ENCODE measurements around the gene CHI3L1. TPM values are rescaled to one million over a fixed set of nuclear protein-coding genes. Genes with fewer than 3 reads are reported as not detected.

Gene CHI3L1
- total RNA-seq, 4 donors from 2014 or later: 1.9 to 2.5 TPM; not detected in 2

DNA sequence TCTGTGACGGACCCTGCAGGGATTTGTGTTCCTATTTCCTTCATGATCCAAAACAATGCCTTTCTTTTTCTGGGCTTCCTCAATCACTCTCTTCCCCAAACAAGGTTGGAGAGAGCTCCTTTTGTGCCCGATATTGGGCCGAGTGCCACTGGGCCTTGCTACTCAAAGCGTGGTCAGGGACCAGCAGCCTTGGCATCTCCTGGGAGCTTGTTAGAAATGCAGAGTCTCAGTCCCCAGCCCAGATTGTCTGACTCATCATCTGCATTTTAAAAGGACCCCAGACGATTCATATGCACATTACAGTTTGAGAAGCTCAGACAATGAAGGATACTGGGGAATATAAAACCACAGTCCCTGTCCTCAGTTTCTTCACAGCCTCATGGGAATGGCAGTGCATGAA lies 39.1 kb downstream of the CHI3L1 start:
- DNase-seq: no peak
- H3K4me1 ChIP-seq: no peaks in the 10 kb centered on the region

DNA sequence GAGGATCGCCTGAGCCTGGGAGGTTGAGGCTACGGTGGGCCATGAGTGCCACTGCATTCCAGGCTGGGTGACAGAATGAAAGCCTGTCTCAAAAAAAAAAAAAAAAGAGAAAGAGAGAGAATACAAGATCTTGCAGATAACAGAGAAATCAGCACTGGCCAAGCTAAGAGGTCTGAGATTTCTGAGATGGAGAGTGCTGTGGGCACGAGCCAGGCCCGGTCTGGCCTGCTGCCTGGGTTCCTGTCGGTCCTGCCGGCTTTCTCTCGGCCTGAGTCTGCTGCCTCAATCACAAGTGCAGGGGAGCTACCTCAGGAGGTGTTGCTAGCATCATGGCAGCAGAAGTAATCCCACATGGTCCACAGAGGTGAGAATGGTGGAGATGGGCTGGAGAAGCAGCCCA lies 40.0 kb downstream of the CHI3L1 start:
- no peaks in the 10 kb centered on the region for H3K9me3 ChIP-seq
- no peaks in the 10 kb centered on the region for H3K36me3 ChIP-seq
- H3K4me3 ChIP-seq: no peak overlapping the region
- H3K27ac ChIP-seq: no peak overlapping the region
- no peaks in the 10 kb centered on the region for H3K4me1 ChIP-seq
- DNase-seq: no peak
- H3K27me3 ChIP-seq: no peaks in the 10 kb centered on the region
- TF ChIP-seq, protein P1, sequence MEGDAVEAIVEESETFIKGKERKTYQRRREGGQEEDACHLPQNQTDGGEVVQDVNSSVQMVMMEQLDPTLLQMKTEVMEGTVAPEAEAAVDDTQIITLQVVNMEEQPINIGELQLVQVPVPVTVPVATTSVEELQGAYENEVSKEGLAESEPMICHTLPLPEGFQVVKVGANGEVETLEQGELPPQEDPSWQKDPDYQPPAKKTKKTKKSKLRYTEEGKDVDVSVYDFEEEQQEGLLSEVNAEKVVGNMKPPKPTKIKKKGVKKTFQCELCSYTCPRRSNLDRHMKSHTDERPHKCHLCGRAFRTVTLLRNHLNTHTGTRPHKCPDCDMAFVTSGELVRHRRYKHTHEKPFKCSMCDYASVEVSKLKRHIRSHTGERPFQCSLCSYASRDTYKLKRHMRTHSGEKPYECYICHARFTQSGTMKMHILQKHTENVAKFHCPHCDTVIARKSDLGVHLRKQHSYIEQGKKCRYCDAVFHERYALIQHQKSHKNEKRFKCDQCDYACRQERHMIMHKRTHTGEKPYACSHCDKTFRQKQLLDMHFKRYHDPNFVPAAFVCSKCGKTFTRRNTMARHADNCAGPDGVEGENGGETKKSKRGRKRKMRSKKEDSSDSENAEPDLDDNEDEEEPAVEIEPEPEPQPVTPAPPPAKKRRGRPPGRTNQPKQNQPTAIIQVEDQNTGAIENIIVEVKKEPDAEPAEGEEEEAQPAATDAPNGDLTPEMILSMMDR (IDR thresholded peaks at IDR 0.05): no peak
- no peak for TF ChIP-seq POLR2A (IDR thresholded peaks at IDR 0.05)

More for the DNA sequence above, 39.1 kb downstream of the CHI3L1 start:
- TF ChIP-seq, protein P1 (IDR thresholded peaks at IDR 0.05): no peak
- no peak for TF ChIP-seq POLR2A (IDR thresholded peaks at IDR 0.05)
- no peak overlapping the region for H3K4me3 ChIP-seq
- no peak overlapping the region for H3K27ac ChIP-seq
- H3K27me3 ChIP-seq: no peaks in the 10 kb centered on the region
- H3K36me3 ChIP-seq: no peaks in the 10 kb centered on the region
- no peaks in the 10 kb centered on the region for H3K9me3 ChIP-seq

DNA sequence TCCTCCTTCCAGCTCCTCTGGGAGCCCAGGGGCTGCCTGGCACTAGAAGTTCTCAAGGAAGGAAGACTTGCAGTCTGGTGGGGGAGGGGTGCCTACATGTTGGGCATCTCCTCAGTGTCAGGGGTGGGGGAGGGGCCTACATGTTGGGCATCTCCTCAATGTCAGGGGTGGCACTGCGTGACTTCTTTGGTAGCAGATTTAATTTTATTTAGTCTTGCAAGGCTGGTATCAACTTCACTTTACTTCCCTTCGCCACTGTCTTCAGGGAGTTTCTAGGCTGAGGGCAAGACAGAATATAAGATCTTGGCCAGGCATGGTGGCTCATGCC lies 40.5 kb downstream of the CHI3L1 start:
- H3K4me3 ChIP-seq: no peak overlapping the region
- no peak overlapping the region for H3K27ac ChIP-seq
- DNase-seq: no peak
- no peaks in the 10 kb centered on the region for H3K4me1 ChIP-seq
- H3K36me3 ChIP-seq: no peaks in the 10 kb centered on the region
- H3K9me3 ChIP-seq: no peaks in the 10 kb centered on the region
- no peak for TF ChIP-seq POLR2A (IDR thresholded peaks at IDR 0.05)
- TF ChIP-seq, protein P1 (IDR thresholded peaks at IDR 0.05): no peak
- no peaks in the 10 kb centered on the region for H3K27me3 ChIP-seq

DNA sequence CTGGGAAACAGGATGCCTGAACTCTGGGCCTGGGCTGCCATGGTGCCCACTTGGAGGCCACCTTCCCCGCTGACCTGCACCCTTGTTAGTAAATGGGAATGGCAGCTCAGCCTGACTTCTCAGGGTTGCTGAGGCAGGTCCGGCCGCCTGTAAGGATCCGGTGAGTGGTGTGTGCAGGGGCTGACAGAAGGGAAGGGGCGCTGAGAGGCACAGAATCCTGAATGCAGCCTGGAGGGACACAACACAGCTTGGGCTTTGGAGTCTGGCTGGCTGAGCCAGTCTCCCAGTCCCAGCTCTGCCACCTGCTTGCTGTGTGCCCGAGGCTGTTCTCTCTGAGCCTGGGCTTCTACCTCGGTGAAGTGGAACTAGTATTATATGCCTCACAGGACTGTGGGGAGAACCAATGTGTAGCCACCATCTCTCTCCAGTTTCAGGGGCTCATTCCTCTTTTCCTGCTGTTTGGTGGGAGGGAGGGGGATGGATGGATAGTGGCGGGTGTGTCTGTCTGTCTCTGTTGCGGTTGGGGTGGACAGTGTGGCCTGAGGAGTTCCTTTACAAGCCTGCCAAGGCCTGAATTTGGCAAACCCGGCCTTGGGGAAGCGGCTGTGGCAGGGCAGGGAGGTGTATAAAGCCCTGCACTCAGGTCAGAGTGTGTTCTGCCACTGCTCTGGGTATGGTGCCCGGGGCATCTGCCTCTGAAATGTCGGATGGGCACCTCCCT lies 41.0 kb downstream of the CHI3L1 start:
- H3K4me3 ChIP-seq: no peak overlapping the region
- H3K4me1 ChIP-seq: no peaks in the 10 kb centered on the region
- H3K9me3 ChIP-seq: no peaks in the 10 kb centered on the region
- H3K27ac ChIP-seq: no peak overlapping the region
- no peaks in the 10 kb centered on the region for H3K27me3 ChIP-seq
- no peak for DNase-seq
- no peaks in the 10 kb centered on the region for H3K36me3 ChIP-seq
- no peak for TF ChIP-seq POLR2A (IDR thresholded peaks at IDR 0.05)
- TF ChIP-seq, protein P1 (IDR thresholded peaks at IDR 0.05): no peak

DNA sequence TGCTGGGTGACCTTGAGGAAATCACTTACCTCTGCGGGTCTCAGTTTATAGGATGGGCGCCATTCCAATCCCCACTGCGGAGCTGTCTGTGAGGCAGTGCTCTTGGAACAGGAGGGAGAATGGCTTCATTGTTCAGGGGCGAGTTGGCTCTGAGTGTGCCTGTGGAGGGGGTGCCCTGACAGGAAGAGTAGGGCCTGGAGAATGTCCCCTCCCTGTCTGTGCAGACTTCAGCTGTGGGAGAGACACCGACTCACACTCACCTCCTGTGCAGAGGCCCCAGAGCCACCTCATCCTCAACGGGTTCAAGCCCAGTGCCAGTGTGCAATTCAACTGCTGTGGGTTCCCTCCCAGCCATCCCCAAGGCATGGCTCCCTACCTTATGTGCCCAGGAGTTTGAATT lies 41.8 kb downstream of the CHI3L1 start:
- Histone ChIP-seq H3K4me1 (no peaks in the 10 kb centered on the region), H3K36me3 (no peaks in the 10 kb centered on the region), H3K9me3 (no peaks in the 10 kb centered on the region), H3K4me3 (no peak overlapping the region), H3K27me3 (no peaks in the 10 kb centered on the region), H3K27ac (no peak overlapping the region)
- TF ChIP-seq, protein P1 (IDR thresholded peaks at IDR 0.05): no peak
- no peak for TF ChIP-seq POLR2A (IDR thresholded peaks at IDR 0.05)
- no peak for DNase-seq

DNA sequence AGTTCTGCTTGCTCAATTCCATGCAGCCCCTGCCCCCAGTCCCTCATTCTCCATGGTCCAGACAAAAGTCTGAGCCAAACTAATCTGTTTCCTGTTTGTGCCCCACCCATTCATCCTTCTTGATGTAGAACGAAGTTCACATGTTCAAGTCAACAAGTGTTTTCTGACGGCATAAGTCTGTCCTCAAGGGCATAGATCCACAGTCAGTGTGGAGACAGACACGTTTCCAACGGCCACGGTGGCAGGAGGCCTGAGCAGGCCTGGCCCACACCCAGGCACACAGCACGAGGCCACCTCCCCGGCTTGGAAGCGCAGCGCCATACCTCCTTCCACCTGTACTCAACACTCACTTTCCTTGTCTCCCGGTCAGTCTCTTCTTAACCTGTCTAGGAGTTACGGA lies 42.9 kb downstream of the CHI3L1 start:
- H3K4me1 ChIP-seq: no peaks in the 10 kb centered on the region
- no peak for DNase-seq
- TF ChIP-seq POLR2A (IDR thresholded peaks at IDR 0.05): no peak
- TF ChIP-seq, protein P1 (IDR thresholded peaks at IDR 0.05): no peak
- no peaks in the 10 kb centered on the region for H3K9me3 ChIP-seq
- H3K27me3 ChIP-seq: no peaks in the 10 kb centered on the region
- no peaks in the 10 kb centered on the region for H3K36me3 ChIP-seq
- H3K27ac ChIP-seq: no peak overlapping the region
- H3K4me3 ChIP-seq: no peak overlapping the region
